Ecto neural progenitor cell (in vitro differentiated cells): Measurements from ENCODE around the gene PCGF3.
"Not testable (repeated sequence)": the region's sequence is repeated elsewhere in the genome, so short reads cannot be mapped to it uniquely, and the experiment has no call there.

Experiments
- DNase-seq: peaks from one replicate; pipeline ENCODE4 v3.0.0-alpha.2; 2018; ENCODE audit warnings: low spot score

The PCGF3 gene

DNA sequence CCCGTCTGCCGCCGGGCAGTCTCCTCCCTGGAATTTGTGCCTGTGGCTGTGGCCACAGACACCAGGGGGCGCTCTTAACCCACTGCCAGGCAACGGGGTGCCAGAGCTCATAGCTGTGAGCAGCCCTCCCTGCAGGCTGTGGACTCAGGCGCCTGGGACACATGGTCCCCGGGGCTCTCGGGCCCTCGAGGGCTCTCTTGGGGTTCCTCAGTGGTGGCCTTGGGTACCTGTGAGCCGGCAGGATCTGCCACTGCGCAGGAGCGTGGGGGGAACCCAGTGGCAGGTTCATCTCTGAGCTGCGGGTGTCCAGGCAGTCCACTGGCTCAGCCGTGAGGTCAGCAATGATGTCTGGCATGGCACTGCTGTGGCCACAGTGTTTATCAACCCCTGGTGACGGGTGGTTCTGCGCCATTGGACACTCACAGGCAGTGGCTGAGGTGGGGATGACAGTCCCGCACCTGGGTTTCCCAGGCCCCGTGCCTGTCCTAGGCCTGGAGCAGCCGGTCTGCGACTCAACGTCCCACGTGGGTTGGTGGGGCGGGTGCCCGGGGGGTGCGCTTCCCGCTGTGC, 37.2 kb downstream of the PCGF3 start:
- DNase-seq: peak; percentile 81

DNA sequence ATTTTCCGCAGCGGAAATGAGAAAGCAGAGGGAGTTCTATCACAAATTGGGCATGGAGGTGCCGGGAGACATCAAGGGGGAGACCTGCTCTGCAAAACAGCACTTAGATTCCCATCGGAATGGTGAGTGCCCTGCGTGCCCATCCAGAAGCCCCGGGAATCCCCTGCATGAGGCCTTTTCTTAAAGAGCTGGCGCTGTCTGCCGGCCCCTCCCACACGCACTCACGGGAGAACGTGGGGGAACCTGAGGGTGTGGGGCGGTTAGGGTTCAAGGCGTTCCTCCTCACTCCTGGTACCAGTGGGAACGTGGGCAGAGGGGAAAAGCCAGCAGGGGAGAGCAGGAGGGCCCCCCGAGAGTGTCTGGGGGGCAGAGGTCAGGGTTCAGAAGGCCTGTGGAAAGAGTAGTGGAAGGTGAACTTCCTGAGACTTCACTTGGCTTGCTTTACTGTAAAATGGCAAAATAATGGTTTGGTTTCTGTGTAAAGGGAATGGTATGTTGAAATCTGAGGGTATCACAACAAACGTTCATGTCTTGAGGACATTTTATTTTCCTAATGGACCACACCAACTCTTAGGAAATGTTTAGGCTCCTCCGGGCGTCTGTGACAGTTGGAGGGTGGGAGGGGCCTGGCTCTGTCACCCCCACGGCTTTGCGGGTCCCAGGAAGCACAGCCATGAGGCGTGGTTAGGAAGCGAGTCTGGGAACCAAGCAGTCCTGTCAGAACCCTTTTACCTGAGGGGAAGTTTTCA, 38.0 kb downstream of the PCGF3 start:
- DNase-seq: no peak

DNA sequence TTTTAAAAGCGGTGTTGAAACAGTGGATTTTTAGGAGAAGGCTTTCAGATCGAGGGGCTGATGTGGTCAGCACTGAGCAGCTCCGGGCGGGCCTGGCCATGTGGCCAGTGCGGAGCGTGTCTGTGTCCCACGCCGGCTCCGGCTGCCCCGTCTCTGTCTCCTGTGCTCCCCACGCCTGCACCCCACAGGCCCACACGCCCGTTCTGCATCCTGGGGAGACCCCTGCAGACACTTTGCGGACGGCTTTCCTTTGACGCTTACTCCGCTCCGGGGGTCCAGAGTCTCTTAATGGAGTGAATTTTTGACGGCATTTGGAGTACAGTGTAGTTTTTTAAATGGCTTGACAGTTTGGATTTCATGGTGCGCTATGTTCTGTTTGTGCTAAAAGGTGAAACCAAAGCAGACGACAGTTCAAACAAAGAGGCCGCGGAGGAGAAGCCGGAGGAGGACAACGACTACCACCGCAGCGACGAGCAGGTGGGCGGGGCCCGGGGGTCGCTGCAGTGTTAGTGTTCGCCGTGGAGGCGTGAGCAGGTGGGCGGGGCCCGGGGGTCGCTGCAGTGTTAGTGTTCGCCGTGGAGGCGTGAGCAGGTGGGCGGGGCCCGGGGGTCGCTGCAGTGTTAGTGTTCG, 38.7 kb downstream of the PCGF3 start:
- no peak for DNase-seq

DNA sequence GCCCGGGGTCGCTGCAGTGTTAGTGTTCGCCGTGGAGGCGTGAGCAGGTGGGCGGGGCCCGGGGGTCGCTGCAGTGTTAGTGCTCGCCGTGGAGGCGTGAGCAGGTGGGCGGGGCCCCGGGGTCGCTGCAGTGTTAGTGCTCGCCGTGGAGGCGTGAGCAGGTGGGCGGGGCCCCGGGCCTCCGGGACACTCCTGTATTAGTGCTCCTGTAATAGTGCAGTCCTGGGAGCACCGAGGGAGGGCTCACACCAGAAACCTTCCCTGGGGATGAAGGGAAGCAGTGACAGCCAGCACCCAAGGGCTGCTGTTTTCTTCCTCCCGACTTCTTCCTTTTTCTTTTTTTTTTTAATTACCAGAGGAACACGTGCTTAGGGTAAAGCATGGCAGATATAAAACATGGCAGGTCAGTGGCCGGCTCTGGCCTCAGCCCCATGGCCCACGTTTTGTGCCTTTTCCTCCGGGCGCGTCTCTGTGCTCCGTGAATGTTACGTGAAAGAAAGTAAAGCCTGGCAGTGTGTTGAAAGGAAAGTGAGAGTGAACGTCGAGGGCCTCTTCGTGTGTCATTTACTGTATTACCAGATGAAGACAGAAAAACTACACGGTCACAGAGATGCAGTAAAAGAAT, 42.0 kb downstream of the PCGF3 start:
- DNase-seq: no peak

DNA sequence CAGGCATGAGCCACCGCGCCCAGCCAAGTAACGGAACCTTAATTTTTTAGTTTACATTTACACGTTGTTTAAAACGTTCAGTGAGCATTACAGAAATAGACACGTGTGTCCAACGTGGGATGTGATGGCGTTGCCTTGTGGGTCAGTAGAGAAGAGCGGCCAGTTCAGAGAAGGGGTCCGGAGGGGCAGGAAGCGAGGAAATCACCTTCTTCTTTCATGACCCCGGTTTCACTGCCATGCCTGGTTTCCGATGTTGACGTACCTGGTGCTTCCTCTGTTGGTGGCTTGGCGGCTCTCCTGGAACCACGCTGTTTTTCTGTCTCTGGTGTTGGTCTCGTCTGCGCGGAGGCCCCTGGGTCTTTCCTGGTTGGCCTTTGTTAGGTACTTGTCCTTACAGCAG, 42.8 kb downstream of the PCGF3 start:
- DNase-seq: no peak

DNA sequence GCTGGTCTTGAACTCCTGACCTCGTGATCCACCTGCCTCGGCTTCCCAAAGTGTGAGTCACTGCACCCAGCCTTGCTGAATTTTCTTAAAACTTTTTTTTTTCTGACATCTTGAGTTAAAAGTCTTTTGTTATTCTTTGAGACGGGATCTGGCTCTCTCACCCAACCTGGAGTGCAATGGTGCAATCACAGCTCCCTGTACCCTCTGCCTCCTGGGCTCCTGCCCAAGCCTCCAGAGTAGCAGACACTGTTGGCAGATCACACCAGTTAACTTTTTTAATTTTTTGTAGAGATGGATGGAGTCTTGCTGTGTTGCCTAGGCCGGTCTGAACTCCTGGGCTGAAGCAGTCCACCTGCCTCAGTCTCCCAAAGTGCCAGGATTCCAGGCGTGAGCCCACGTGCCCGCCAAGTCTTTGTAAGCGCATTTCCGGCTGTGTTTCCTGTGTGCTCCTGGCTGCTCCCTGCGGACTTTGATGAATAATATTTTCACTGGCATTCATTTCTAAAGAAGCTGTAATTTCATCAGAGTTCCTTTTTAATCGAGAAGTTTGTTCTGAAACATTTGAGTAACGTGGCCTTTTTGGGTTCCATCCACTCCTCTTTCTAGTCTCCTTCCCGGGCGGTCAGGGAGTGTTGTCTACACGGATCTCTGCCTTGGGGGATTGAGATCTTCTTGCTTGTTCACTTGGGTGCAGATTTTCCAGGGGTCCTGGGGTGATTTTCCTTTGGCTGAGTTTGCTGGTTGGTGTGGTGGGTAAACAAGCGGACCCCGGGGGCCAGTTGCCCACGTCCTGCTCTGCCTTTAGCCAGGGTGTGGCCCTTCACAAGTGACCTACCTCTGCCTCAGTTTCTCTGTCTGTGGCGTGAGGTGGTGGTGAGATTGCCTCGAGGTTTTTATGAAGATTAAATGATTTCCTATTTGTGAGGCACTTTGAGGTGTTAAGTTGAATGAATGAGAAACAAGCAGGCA, 44.4 kb downstream of the PCGF3 start:
- DNase-seq: no peak

DNA sequence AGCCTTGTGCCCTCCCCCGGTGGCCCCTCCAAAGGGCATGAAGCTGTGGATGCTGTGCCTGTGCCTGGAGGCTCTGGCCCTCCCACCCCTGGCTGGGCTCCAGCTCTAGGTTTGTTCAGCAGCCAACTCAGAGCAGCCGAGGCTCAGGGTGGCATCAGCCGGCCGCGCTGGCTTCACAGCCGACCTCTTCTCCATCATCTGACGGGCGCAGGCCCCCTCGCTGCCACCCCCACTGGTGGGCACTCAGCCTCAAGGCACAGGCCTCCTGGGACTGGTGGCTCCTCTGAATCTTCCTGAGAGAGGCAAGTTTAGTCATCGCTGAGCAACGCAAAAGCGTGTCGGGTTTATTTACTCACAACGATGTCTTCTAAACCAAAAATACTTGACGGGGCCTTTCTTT, 46.0 kb downstream of the PCGF3 start:
- no peak for DNase-seq

DNA sequence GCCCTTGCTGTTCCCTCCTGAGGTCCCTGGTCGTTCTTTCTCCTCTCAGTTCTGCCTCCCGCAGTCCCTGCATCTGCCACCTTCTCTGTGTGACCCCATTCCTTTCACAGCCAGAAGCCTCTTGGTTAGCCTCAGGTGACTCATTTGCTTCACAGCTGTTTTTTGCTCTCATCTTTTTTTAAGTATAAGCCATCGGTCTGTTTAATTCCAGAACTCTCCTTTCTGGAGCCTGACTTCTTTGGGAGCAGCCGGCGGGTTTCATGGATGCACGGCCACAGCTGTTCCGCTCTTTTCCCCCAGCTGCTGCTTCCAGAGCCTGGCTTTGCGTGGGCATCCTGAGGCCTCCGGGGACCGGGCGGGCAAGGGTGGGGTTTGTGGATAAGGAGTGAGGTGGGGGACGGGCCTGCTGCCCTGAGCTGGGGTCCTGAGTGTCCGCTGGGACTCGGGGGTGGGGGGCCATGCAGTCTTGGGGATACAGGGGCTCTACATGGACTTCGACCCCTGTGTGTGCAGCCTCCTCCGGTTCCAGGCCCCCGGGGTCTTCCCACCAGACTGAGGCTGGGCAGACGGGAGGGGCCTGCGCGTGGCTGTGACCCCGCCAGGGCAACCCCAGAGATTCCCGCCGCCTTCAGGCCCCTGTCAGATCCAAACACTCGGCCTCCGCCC, 46.7 kb downstream of the PCGF3 start:
- no peak for DNase-seq

DNA sequence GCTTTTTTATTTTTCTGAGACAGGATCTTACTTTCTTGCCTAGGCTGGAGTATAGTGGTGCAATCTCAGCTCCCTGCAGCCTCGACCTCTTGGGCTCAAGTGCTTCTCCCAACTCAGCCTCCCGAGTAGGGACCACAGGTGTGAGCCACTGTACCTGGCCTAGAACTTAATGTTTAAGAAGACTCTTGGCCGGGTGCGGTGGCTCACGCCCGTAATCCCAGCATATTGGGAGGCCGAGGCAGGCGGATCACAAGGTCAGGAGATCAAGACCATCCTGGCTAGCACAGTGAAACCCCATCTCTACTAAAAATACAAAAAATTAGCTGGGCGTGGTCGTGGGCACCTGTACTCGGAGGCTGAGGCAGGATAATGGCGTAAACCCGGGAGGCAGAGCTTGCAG, 47.6 kb downstream of the PCGF3 start:
- DNase-seq: not testable (repeated sequence)

DNA sequence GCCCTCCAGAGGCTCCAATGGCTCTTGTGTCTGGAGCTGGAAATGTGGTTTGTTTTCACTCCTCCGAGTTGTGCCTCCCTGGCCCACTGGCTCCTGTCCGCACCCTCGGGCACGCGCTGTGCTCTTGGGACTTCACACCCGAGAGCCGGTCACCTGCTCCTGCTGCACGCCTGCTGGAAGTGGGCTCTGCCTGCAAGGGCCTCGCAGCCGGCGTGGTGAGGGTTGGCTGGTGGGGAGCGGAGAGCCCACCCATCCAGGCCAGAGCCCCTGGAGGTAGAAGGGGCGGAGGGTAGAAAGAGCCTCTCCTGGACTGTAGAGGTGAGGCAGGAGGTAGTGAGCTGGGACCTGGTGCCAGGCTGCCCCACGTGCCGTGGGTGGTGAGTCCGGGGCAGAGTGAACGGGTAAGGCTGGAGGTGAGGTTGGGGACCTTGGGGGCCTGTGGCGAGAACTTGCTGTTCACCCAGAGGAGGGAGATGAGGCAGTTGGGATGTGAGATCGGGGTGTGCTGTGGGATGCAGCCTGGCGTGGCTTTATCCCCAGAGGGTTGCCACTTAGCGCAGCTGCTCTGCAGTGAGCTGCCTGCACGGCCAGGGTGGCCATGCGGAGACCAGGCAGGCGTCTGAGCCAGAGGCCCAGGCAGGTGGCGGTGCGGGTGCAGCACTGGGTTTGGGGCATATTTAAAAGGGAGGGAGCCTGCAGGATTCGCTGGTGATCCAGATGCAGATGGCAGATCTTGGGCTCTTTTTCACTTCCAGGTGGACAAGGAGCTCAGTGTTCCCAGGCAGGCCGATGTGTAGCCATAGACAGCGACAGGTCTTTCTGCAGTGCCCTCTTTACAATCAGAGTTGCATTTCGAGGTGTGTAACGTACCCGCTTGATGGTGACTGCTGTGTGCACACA, 48.8 kb downstream of the PCGF3 start:
- no peak for DNase-seq

DNA sequence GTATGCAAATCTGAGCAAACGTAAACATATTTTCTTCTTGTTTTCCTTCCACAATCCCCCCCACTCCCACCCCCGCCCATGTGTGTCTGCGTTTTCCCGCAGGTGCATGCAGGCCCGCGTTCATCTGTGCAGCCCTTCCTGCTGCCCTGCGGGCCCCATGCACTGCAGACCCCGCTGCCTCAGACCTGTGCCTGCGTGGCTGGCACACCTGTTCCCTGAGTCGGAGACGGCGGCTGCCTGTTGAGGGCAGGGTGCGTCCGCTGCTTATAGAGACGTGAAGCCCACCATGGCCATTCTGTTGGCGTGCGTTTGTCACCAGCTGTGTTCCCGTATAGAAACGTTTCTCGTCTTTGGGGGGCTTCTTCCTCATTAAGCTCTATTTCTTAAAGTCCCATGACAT, 51.5 kb downstream of the PCGF3 start:
- DNase-seq: no peak

DNA sequence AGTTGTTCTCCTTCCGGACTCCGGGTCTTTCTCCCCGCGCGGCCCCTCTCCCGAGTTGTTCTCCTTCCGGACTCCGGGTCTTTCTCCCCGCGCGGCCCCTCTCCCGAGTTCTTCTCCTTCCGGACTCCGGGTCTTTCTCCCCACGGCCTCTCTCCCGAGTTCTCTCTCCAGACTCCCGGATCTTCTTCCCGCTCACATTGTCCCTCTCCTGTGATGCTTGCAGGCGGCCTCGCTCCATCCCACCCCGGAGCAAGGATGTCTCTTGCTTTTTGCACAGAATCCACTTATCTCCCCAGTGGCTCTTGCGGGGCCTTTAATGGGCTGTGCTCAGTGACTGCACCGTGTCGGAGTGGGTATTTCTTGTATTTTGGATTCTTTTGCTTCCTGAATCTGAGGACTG, 54.2 kb downstream of the PCGF3 start:
- DNase-seq: not testable (repeated sequence)

DNA sequence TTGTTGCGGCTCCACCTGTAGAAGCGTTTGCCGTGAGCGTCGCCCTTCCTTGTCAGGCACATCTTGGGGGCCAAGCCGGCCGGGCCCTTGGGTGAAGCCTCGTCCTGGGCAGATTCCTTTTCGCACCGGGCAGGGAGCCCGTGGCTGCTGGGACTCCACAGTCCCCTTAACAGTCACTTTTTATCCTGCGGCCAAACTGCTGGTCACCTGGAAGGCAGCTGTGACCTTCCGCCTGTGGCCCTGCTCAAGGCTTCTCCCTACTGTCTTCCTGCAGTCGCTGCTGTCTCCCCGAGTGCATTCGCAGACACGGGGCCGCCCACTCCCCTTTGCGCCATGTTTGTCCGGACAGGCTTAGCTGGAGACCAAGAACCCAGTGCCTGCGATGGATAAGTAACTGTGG, 55.0 kb downstream of the PCGF3 start:
- DNase-seq: no peak

DNA sequence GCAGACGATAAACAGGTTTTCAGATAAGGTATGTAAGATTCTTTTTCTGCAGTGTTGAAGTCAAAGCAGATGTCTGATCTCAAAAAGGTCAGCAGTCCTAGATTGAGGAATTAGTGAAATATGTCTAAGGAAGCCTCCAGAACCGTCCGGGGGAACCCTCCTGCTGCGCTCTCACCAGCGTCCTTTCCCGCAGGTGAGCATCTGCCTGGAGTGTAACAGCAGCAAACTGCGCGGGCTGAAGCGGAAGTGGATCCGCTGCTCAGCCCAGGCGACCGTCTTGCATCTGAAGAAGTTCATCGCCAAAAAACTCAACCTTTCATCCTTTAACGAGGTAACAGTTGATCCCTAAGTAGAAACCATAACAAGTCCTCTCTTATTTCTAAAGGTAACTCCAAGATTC, 55.5 kb downstream of the PCGF3 start:
- DNase-seq: no peak

DNA sequence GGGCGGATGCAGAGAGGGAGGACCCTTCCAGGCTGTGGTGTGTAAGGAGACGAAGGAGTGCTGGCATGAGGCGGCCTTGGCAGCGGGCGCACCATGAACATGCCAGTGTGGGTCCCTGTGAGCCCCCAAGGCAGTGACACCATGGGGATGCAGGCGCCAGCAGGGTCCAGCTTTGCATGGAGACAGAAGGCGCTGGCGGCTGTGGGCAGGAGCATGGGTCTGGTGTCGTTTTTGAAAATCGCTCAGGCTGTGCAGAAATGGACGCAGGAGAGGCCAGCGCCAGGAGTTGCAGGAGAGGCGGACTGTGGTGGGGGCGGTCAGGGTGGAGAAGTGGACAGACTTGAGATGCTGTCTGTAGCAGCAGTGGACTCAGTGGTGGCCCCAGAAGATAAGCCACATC, 56.1 kb downstream of the PCGF3 start:
- DNase-seq: no peak

DNA sequence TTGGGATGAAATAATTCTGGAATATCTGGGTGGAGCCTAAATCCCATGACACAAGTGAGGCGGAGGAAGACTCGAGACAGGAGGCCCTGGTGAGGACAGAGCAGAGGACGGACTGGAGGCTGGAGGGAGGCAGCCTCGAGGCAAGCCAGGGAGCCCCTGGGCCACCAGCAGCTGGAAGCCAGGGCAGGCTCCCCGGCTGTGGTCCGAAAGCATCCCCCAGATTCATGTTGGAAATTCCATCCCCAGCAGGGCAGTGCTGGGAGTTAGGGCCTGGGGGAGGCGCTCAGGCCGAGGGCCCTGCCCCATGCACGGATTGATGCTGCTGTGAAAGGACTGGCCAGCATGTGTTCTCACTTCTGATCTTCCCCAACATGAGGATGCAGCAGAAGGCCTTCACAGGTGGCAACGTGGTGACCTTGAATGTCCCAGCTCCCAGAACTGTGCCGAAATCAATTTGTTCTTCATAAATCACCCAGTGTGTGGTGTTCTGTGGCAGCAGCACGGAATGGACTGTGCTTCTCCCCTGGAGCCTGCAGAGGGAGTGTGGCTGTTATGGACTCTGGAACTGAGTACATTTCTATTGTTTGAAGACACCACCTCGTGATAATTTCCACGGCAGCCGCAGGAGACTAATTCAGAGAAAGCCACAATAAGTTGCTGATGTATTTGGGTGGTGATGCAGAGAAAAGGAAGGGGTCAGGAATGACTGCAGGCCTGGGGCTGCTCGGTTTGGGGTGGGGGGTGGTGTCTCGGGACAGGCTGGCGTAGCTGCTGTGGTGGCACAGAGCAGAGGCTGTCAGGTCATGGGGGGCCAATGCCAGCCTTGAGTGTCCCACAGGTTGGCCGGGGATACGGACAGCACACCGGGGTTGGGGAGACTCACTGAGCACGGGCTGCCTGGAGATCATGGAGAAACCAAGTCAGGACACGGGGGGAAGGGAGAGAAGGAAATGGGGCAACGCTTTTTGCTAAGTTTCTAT, 56.9 kb downstream of the PCGF3 start:
- DNase-seq: no peak

DNA sequence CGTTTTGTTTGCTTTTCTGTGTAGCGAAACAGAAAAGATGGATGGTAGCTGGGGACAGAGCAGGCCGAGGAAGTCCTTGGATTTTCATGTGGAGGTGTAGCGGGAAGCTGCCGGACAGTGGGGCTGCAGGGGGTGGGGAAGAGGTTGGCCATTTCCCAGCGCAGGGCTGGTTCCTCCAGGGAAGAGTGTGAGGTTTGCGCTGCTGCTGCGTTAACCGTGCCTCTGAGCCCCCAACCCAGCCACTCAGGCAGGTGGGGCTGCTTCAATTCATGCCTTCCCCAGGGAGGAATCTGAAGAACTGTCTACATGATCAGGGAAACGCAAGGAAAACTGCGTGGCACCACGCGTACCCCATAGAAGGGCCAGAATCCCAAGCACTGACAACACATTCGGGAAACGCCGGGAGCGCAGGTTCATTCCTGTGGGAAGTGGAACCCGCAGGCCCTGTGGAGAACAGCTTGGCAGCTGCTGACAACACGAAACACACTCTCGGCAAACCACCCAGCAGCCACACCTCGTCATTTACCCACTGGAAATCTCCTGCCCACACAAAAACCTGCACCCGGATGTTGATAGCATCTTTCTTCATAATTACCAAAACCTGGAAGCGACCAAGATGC, 57.7 kb downstream of the PCGF3 start:
- DNase-seq: no peak

DNA sequence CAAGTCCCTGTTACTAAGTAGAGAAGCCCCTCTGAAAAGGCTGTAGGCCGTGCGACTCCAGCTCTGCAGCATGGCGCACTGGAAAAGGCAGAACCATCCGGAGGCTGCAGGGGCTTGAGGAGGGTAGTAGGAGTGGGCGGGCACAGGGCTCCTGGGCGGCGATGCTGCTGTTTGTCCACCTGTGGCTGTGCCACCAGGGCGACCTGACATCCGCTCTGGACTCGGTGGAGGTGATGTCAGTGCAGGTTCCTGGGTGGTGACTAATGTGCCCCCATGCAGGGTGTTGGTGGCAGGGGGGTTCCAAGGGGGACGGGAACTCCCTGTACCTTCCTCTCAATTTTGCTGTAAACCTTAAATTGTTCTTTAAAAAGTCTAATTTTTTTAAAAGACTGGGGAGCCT, 58.3 kb downstream of the PCGF3 start:
- no peak for DNase-seq
